T-helper 9 cell (primary cell): ENCODE data around the gene EML4.
"Not testable (repeated sequence)": the region's sequence is repeated elsewhere in the genome, so short reads cannot be mapped to it uniquely, and the experiment has no call there.

Experiments
- DNase-seq: peaks from one replicate; pipeline ENCODE4 v3.0.0-alpha.2; 2020

Gene EML4

DNA sequence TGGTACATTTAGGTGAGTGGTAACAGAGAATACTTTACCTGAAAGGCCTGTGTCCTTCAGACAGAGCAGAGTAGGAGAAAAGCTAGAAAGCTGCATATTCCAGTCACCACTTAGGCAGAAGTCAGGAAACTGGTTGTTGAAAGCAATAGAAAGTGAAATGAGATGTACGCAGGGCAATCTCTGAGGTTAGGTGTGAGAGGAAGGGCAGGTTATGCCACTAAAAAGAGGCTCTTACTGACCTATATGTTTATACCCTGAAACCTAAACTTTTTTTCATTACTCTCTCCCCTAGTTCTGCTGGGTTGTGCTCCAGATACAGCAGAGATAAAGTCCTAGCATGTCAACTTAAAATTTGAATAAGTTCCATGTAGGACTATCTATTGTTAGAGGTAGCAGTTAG is 98.4 kb downstream of the EML4 start:
- no peak for DNase-seq

DNA sequence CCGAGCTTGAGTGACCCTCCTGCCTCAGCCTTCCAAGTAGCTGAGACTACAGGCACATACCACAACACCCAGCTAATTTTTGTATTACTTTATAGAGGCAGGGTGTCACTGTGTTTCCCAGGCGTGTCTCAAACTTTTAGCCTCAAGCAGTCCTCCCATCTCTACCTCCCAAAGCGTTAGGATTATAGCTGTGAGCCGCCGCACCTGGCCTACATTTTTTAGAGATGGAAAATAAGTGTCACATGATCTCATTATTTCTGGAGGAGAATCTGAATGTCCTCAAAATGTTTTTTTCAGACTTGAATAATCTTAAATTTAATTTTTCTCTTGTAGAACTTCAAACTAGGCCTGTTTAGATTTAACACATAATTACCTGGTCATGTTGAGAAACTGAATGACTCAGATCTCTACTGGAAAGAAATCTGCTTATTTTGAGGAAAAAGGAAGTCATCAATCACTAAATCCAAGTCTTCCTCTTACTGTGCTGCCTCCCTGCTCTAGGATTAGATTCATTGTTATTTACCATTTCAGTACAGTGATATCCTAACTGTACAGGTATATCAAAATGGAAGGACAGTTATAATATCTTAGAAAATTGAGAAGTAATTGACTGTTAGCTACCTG is 99.5 kb downstream of the EML4 start:
- no peak for DNase-seq

DNA sequence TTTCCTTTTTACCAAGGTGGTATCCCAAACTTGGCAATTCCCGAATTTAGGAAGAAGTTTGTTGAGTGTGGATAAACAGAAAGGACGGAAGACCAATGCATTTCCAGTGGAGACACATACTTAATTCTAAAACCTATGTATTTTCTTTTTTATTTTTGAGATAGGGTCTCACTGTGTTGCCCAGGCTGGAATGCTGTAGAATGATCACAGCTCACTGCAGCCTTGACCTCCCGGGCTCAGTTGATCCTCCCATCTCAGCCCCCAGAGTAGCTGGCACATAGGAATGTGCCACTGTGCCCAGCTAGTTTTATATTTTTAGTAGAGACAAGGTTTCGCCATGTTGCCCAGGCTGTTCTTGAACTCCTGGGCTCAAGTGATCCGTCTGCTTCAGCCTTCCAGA is 101.6 kb downstream of the EML4 start:
- DNase-seq: no peak

DNA sequence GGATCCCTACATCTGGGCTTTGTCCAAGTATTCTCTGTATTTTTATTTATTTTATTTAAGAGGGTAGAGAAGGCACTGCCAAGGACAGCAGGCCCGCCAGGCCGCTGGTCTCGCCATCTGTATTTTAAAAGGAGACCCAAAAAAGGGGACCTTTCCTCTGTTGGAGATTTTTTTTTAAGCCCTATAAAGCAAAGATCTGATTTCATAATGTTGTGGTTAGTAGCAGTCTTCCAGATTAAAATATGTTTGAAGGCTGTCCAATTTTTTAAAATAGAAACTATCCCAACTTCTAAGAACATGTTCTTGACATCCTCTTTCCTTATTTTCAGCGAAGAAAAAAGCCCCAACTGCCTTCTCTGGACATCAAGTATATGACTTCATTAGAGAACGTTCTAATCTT is 102.1 kb downstream of the EML4 start:
- not testable (repeated sequence) for DNase-seq

DNA sequence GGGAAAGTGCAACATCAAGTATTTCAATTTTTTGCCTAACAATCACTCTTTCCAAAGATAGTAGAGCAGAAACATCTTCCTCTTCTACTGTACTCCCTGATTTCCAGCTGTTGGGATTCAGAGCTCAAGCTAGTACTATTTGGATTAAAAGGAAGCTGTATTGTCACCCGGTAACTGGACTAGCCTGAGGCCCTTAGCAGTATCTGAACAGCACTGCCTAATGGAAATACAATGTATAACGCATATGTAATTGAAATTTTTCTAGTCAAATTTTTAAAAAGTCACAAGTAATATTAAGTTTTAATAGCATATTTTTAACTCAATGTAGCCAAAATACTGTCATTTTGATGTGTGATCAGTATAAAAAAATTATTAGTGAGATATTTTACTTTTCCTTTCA is 105.7 kb downstream of the EML4 start:
- DNase-seq: no peak

DNA sequence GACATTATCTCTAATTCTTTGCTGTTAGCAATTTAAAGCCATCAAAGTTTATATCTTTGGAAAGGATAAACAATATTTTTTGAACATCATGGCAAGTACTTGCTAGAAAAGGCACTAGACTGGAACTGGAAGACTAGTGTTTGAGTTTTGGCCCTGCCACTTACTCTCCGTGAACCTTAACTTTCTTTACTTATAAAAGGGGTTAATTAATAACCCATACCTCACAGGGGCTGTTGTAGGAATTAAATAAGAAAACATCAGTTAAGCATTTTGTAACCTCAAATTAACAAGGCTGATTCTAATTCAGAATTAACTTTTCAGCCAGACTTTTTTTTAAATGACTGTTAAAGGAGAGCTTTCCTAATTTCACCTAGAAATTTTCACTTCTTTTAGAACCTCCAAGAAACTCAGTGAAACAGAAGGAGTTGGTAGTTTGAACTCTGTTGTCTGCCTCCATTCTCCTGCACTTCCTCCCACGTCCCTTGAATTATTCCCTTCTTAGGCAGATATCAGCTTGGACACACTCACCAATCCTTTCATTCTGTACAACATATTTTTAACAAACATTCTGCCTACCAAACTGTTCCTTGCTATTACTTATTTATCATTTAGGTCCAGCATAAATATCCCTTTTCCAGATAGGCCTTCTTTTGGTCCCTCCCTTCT is 112.4 kb downstream of the EML4 start:
- no peak for DNase-seq

DNA sequence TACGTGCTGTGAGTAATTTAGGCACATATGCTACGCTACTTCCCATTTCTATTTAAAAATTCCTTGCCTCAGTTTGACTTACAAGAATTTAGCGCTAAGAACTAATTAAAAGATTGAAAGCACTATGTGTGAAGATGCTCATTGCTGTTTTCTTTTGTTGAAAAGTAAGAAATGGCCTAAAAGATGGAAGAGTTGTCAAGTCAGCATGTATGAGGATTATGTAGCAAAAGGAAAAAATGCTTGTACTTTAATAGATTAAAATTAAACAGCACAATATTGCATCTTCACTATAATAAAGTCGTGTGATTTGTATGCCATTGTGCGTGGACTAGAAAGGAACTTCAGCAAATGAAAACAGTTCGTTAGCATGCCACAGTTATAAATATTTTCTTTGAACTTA is 114.9 kb downstream of the EML4 start:
- no peak for DNase-seq

DNA sequence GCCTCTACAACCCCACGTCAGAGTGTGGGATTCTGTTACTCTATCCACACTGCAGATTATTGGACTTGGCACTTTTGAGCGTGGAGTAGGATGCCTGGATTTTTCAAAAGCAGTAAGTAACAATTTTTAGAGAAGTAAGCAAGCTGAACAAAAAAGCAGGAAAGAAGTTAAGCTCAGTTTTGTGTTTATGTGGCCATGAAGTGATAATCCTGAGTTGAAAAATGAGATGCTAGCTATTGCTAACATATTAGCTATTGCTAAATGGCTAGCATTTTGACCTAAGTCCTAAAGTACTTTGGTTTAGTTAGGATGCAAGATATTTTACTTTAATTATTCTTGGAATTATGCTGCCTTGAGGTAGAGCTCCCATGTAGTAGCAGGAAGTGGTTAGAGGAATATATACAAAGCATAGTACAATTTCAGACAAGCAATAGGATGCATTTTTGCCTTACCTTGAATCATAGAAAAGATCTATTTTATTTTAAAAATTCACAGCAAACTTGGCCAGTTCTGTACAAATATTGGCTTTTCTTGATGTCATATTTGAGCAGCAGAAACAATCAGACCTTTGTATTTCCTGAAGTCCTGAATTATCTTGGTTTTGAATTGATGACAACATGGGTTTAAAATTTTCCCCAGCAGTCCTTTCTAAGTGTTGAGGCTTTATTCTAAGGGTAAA is 117.3 kb downstream of the EML4 start:
- DNase-seq: no peak

DNA sequence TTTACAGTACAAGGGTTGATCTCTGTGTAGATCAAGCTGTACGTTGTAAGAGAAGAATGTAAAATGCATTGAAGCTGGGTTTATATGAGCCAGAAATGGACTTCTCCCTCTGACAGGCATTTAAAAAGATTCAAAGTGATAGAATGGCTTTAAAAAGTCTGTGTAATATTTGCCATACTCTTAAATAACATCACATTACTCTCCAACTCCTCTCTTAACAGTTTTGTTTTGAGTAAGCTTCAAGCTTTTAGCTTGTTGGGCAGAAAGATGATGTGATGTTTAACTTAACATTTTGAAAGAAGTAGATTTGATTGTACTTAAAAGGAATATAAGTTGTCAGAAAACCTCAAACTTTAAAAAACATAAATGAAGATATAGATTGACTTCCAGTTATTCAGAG is 119.7 kb downstream of the EML4 start:
- DNase-seq: no peak

DNA sequence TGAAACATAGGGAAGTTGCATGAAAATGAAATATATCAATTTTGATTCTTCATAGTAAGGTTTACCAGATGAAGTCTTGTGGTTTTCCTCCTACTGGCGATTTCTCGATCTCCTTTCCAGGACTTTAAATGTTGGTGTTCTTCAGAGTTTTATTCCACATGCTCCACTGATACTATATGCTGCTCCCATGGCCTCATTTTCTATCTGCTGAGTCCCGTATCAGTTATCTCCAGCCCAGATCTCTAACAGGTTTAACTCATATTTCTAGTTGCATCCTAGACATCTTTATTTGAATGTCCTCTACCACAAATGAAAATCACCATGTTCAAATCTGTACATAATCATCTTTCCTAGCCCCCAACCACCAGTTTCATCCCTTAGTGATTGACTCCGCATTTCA is 120.1 kb downstream of the EML4 start:
- no peak for DNase-seq

DNA sequence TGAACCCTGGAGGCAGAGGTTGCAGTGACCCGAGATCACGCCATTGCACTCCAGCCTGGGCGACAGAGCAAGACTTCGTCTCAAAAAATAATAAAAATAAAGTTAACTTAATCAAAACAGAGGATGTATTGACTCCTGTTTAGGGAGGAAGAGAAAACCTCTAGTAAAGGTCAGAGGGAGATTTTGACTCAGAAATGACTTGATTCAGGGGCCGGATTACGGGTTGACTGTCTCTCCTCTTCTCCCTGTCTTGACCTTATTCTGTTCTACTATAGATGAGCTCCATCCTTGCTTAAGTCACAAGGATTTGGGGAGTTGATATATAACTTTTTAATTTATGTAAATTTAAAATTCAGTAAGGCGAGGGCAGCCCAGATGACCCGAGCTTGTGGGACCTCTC is 120.9 kb downstream of the EML4 start:
- no peak for DNase-seq

DNA sequence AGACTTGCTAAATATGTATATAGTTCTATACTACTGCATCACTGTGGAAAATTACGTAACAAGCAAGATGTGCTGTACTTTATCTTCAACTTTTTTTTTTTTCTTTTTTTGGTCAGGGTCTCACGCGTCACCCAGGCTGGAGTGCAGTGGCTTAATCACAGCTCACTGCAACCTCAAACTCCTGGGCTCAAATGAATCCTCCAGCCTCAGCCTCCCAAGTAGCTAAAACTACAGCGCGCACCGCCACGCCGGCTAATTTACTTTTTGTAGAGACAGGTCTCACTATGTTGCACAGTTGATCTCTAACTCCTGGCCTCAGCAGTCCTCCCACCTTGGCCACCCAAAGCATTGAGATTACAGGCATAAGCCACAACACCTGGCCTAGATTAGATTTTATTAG is 123.9 kb downstream of the EML4 start:
- DNase-seq: no peak

DNA sequence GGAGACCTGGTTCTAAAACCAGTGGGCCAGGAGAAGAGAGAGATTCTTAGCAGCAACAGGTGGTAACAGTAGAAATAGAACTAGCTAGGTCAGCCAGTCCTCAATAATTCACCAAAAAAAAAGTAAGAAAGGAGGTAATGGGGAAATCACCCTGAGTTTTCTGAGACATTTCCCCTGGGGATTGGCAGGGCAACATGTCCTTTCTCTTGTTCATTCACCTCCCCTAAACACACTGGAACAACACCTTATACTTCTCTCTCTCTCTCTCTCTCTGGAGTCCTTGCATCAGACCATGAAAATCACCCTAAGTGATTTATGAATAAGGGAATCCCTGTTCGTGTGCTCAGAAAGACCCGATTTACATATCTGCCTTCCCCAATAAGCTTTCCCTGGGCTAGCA is 127.1 kb downstream of the EML4 start:
- no peak for DNase-seq

DNA sequence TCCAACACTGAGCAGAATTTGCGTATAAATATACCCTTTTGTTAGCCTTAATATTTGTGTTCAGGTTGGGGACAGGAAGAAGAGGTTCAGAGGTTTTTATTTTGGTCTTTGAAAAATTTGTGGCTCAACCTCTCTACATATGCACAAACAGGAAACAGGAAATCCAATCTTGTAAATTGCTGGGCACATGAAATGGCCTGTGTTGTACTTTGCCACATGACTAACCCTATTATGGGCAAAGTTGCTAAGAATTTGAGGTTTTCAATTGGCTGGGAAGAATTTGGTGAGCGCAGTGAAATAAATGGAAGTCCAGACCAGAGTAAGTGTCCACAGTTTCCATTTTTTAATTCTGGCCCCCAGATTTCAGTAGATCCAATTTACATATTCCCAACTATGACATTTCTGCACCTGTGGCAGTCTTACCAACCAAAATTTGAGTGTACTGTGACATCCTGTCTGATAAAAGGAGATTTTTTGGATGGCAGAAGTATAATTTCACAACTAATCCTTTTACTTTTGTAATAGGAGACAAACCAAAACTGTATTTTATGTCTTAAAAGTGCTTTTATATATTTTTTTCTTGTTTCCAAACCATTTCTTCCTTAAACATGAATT is 128.3 kb downstream of the EML4 start:
- no peak for DNase-seq

DNA sequence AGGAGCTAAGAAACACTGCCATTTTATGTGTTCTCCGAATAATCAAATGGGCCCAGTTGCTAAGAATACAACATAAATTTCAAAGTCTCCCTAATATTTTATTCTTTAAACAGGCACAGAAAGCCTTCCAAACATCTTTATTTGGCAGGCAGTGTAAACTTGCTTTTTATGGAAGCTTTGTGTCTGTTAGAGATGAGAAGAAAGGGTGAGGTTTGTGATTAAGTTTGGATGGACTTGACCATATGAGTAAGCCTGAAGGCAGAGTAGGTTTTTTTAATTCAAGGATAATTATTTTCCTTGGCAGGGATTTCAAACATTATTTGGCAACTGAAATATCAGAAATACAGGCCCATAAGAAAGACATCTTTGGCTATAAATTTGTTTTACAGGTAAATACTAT is 129.0 kb downstream of the EML4 start:
- no peak for DNase-seq

DNA sequence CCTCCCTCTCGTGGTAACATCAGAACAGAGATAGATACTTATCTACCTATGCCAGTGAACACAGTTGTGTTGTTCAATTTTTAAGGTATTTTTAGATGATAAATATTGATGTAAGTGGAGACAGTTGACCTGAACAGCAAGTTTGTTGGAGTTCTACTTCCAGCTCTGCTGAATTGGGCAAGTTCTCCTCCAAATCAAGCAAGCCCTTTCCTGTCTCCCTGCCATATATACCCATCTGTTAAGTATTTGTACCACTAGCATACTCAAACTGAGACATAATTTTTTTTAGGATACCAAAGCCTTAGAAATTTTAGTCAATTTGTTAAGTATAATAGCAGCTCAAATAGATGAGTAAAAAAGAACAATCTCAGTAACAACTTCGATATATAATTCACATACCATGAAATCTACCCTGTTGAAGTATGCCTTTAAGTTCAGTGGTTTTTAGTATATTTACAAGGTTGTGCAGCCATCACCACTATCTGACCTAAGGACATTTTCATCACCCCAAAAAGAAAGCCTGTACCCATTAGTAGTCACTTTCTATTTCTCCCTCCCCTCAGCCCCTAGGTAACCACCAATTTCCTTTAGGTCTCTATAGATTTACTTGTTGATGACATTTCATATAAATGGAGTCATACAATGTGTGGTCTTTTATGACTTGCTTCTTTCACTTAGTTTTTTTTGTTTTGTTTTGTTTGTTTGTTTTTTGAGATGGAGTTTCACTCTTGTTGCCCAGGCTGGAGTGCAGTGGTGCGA is 130.0 kb downstream of the EML4 start:
- no peak for DNase-seq

DNA sequence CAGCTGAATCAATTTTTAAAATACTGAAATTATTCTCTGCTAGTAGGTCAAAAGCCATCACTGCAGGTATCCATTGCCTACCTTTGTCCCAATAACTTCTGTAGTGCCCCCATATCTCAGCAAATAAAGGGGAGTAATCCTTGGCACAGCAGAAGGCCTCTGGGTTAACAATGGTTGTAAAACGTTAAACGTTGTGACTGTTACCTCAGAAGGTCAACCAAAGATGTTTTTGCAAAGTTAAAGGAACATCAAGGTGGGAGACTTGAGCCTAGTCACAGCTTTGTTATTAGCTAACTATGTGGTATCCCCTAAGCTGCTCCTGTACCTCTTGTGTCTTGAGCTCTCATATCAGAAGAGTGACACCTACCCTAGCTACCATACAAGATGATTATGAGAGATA is 131.4 kb downstream of the EML4 start:
- DNase-seq: no peak

DNA sequence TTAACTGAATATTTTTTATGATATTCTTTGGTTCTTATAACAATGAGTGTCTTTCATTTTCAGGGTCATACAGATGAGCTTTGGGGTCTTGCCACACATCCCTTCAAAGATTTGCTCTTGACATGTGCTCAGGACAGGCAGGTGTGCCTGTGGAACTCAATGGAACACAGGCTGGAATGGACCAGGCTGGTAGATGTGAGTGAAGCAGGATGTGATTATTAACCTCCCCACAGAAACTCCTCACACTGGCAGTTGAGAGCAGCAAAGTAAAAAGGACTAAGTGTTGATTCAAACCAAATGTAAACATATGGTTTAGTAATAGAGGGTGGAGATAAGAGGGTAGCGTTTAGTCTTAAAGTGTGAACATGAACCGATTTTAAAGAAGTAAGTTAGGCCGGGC is 134.1 kb downstream of the EML4 start:
- no peak for DNase-seq

DNA sequence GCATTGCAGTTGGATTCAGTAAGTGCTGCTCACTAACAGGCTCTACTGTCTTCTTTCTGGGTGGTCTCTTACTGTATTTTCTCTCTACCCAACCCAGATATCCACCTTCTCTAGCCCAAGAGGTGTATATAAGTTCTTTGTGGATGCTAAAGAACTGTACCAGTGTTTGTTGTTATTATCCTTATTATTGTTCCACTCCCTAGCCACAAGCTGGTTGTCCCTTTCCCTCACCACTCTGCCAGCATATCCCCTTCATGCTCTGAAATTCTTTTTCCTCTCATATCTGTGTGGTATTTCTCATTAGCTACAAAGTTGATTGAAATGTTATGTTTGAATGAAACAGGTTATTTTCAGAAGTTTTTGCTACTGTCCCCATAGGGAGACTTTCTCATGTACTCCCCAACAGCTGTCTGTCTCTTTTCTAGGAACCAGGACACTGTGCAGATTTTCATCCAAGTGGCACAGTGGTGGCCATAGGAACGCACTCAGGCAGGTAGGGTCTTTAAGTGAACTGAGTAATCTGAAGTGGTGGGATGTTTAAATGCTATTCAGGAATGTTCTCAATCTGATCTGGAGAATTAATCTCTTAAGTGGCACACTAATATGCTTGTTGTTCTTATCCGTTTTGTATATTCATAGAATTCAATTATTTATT is 135.0 kb downstream of the EML4 start:
- no peak for DNase-seq

DNA sequence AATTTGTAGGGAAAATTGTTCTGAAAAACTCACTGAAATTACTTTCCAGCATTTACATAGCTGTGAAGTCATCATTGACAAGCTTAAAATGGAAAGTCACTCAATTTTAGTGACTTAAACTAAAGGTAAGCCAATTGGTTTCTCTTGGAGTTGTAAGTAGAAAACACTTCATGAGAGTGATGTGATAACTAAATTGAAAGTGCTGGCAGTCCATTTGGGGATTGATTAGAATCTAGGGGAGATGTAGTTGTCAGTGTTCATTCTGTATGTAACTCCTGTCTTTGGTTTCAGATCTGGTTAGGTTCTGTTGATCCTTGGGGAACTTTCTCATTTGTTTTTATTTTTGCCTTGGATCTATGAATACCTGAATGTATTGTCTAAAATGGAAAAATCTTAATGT is 138.0 kb downstream of the EML4 start:
- DNase-seq: no peak

DNA sequence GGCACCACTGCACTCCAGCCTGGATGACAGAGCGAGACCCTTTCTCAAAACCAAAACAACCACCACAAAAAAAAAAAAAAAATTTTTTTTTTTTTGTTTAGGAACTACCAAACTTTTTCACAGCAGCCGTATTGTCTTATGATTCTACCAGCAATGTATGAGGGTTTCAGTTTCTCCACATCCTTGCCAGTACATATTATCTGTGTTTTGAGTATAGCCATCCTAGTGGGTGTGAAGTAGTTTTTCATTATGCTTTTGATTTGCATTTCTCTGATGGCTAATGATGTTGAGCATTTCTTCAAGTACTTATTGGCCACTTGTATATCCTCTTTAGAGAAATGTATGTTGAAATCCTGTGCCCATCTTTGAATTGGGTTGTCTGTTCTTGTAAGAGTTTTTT is 140.2 kb downstream of the EML4 start:
- no peak for DNase-seq

DNA sequence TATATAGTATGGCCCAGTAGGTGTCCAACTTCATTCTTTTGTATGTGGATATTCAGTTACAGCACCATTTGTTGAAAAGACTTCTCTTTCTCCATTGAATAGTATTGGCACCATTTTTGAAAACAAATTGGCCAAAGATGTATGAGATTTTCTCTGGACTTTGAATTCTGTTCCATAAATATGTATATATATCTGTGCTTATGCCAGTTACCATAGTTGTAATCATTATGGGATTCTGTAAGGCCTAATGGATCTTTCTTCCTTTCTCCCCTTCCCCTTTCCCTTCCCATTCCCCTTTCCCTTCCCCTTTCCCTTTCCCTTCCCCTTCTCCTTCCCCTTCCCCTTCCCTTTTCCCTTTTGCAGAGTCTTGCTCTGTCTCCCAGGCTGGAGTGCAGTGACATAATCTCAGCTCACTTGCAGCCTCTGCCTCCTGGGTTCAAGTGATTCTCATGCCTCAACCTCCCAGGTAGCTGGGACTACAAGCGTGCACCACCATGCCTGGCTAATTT is 140.9 kb downstream of the EML4 start:
- no peak for DNase-seq

DNA sequence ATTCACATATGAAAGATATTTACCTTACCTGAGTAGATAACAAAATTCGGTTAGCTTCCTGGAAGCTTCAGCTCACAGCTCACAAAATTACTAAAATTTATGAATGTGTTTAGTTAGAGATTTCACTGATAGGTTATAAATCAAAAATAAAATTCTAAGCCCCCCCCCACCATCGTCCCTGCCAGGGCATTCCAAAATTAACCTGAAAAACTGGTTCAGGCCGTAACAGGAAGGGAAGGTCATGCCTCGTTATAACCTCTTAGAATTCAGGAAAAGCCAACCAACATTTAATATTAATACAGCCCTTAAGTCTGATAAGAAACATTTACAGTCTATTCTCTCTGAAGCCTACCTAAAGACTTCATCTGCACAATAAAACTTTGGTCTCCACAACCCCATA is 143.0 kb downstream of the EML4 start:
- DNase-seq: no peak
